Measurements from ENCODE around the gene LRRC74B. TPM values are rescaled to one million over a fixed set of nuclear protein-coding genes. Genes with fewer than 3 reads are reported as not detected.
"Not testable (repeated sequence)": the region's sequence is repeated elsewhere in the genome, so short reads cannot be mapped to it uniquely, and the experiment has no call there.

The LRRC74B gene
- total RNA-seq, 4 donors from 2014 or later = not detected

DNA sequence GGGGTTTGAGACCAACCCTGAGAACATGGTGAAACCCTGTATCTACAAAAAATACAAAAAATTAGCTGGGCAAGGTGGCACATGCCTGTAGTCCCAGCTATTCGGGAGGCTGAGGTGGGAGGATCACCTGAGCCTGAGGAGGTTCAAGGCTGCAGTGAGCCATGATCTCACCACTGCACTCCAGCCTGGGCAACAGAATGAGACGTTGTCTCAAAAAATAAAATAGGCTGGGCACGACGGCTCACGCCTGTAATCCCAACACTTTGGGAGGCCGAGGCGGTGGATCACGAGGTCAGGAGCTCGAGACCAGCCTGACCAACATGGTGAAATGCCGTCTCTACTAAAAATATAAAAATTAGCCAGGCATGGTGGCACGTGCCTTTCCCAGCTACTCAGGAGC is 18.7 kb downstream of the LRRC74B start:
- H3K27me3 ChIP-seq; H3K36me3 ChIP-seq; H3K27ac ChIP-seq; H3K4me1 ChIP-seq; H3K4me3 ChIP-seq; H3K9me3 ChIP-seq; DNase-seq (ENCODE audit: low spot score in 2 of 2): not testable (repeated sequence)
- 67% methylated on average over 11 of the region's 11 CpGs for WGBS

DNA sequence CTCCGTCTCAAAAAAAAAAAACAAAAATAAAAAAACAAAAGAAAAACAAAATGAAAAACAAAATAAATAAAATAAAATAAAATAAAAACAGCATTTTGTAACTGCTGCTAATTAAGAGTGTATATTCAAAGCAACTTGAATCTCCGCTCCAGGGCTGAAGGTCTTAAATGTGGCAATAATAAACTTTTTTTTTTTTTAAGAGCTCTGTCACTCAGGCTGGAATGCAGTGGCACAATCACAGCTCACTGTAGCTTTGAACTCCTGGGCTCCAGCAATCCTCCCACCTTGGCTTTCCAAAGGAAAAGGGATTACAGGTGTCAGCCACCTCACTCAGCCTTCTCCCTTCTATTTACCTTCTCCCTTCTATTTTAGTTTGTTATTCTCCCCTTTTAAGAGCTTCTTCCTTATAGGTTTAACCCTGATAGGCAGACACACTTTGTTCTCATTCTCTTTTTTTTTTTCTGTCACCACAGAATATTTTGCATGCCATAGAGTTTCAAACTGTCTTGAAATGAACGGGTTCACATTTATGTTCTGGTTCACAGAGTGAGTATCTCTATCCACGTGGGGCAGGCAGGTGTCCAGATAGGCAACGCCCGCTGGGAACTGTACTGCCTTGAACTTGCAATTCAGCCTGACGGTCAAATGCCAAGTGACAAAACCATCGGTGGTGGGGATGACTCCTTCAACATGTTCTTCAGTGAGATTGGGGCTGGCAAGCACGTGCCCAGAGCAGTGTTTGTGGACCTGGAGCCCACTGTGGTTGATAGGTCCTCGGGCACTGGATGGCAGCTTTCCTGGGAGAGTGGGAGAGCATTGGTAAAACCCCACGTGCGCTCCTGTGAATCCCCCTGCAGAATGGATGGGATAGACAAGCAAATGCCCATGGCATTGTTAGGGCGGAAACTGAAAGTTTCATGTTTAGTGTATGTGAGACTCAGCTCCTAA is 19.4 kb downstream of the LRRC74B start:
- no peaks in the 10 kb centered on the region for H3K36me3 ChIP-seq
- WGBS = 51% methylated on average over 13 of the region's 13 CpGs
- no peaks in the 10 kb centered on the region for H3K9me3 ChIP-seq
- no peaks in the 10 kb centered on the region for H3K4me1 ChIP-seq
- no peak for DNase-seq (ENCODE audit: low spot score in 2 of 2)
- no peak overlapping the region for H3K4me3 ChIP-seq
- no peaks in the 10 kb centered on the region for H3K27me3 ChIP-seq
- no peak overlapping the region for H3K27ac ChIP-seq
- TF ChIP-seq POLR2A (IDR thresholded peaks at IDR 0.05) (no peak), EP300 (IDR thresholded peaks at IDR 0.05) (no peak), POLR2AphosphoS5 (IDR thresholded peaks at IDR 0.05) (no peak)
- TF ChIP-seq, protein P1, sequence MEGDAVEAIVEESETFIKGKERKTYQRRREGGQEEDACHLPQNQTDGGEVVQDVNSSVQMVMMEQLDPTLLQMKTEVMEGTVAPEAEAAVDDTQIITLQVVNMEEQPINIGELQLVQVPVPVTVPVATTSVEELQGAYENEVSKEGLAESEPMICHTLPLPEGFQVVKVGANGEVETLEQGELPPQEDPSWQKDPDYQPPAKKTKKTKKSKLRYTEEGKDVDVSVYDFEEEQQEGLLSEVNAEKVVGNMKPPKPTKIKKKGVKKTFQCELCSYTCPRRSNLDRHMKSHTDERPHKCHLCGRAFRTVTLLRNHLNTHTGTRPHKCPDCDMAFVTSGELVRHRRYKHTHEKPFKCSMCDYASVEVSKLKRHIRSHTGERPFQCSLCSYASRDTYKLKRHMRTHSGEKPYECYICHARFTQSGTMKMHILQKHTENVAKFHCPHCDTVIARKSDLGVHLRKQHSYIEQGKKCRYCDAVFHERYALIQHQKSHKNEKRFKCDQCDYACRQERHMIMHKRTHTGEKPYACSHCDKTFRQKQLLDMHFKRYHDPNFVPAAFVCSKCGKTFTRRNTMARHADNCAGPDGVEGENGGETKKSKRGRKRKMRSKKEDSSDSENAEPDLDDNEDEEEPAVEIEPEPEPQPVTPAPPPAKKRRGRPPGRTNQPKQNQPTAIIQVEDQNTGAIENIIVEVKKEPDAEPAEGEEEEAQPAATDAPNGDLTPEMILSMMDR (IDR thresholded peaks at IDR 0.05) = no peak

DNA sequence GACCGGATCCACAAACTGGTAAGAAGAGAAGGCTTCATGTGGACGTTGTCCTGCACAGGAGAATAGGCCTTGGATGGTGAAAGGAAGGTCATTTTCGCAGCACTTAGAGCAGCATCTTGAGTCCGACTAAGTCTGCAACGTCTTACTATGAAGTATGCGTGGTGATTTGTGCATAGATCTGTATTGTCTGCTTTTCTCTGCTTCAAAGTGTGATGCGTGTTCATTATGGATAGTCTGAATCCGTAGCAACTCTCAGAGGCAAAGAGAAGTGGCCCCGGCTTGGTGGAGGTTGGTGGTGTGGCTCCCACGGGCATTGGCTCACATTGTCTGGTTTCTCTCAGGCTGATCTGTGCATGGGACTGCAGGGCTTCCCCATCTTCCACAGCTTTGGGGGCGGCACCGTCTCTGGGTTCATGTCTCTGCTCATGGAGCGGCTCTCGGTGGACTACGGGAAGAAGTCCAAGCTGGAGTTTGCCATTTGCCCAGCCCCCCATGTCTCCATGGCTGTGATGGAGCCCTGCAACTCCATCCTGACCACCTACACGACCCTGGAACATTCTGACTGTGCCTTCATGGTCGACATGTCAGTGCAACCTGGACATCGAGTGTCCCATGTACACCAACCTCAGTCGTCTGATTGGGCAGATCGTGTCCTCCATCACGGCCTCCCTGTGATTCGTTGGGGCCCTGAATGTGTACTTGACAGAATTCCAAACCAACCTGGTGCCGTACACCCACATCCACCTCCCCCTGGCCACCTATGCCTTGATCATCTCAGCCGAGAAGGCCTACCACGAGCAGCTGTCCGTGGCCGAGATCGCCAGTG is 21.5 kb downstream of the LRRC74B start:
- Histone ChIP-seq H3K4me3 (no peak overlapping the region), H3K9me3 (no peaks in the 10 kb centered on the region), H3K27me3 (no peaks in the 10 kb centered on the region), H3K27ac (no peak overlapping the region), H3K36me3 (no peaks in the 10 kb centered on the region), H3K4me1 (peaks cover 4% of the 10 kb centered on the region)
- no peak for TF ChIP-seq POLR2AphosphoS5 (IDR thresholded peaks at IDR 0.05)
- TF ChIP-seq, protein P1 (IDR thresholded peaks at IDR 0.05) = no peak
- TF ChIP-seq EP300 (IDR thresholded peaks at IDR 0.05) = no peak
- WGBS = 90% methylated on average over 26 of the region's 28 CpGs
- no peak for DNase-seq (ENCODE audit: low spot score in 2 of 2)

DNA sequence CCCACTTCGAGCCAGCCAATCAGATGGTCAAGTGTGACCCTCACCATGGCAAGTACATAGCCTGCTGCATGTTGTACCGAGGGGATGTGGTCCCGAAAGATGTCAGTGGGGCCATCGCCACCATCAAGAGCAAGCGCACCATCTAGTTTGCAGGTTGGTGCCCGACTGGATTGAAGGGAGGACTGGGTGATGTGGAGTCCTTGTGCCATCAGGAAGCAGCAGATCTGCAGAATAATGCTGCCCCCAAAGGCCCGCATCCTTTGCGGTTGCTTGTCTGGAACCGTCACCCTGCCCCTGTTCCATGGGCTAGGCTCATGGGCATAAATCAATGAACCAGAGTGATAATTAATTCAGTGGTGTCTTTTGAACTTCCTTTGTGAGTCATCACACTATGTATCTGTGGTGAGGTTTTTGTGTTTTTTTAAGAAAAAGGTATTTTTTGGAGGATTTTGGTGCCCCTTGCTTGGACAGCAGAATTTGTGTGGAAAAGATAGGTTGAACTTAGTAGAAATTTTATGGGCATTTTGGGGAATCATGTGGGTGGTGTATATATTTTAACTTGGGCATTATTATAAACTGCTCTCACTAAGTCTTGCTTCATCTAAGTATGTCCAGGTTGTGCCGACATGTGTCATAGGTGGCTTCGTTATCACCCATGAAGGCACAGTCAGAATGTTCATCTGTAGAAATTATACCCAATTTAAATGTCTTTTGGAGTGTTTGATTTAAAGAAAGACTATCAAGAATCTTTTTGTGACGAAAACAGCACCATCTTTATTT is 22.3 kb downstream of the LRRC74B start:
- Histone ChIP-seq H3K9me3 (no peaks in the 10 kb centered on the region), H3K27me3 (no peaks in the 10 kb centered on the region), H3K4me1 (peaks cover 8% of the 10 kb centered on the region), H3K27ac (no peak overlapping the region), H3K4me3 (no peak overlapping the region), H3K36me3 (no peaks in the 10 kb centered on the region)
- DNase-seq (ENCODE audit: low spot score in 2 of 2) = no peak
- WGBS = 94% methylated on average over 12 of the region's 12 CpGs
- TF ChIP-seq, protein P1 (IDR thresholded peaks at IDR 0.05) = no peak
- no peak for TF ChIP-seq POLR2A (IDR thresholded peaks at IDR 0.05)
- no peak for TF ChIP-seq POLR2AphosphoS5 (IDR thresholded peaks at IDR 0.05)

DNA sequence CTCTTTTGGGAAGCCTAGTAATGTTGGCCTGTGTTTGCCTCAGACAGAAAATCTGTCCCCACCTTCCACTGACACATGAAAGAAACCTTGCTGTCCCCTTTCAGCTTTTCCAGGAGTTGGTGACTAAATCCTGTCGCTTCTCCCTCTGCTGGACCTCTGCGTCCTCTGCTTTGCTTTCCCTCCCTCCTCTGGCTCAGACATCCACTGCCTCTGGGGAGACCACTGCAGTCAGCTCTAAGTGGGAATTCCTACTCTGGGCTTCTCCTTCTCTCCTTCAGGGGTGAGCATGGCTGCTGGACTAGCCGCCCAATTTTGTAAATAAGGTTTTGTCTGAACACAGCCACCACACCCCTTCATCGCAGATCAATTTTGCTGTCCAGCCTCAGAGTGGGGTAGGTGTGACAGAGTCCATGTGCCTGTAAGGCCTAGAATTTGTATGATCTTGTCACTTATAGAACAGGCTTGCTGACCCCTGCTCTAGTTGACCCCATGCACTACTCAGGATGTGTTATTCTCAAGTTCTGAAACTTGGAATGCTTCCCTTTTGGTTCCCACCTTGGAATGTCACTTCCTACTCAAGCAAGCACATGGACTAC is 23.0 kb downstream of the LRRC74B start:
- WGBS = 81% methylated on average over 4 of the region's 4 CpGs
- Histone ChIP-seq H3K27me3 (no peaks in the 10 kb centered on the region), H3K27ac (no peak overlapping the region), H3K4me1 (peaks cover 8% of the 10 kb centered on the region), H3K36me3 (no peaks in the 10 kb centered on the region), H3K9me3 (no peaks in the 10 kb centered on the region), H3K4me3 (no peak overlapping the region)
- DNase-seq (ENCODE audit: low spot score in 2 of 2) = no peak
- TF ChIP-seq EP300 (IDR thresholded peaks at IDR 0.05) (no peak), POLR2AphosphoS5 (IDR thresholded peaks at IDR 0.05) (no peak), POLR2A (IDR thresholded peaks at IDR 0.05) (no peak)
- TF ChIP-seq, protein P1 (IDR thresholded peaks at IDR 0.05) = no peak

All from suprapubic skin (tissue), 4 donors.